Central memory CD8-positive, alpha-beta T cell (primary cell): ENCODE data around the gene BRMS1.
"Not testable (repeated sequence)": the region's sequence is repeated elsewhere in the genome, so short reads cannot be mapped to it uniquely, and the experiment has no call there.

Experiments
- ATAC-seq: fragments of 150-1000 bp; cut with Tn5 transposase; replicated peaks from 2 replicates; pipeline ENCODE4 v1.10.0; 2022; ENCODE audit warnings: mild to moderate bottlenecking, moderate FRiP score, moderate number of reproducible peaks; ENCODE audit not compliant: poor library complexity, severe bottlenecking; ENCODE audit errors: extremely low read depth
- DNase-seq, 2 donors: peaks; one replicate each; pipeline ENCODE4 v3.0.0; 2021; ENCODE audit warnings: low spot score in 2 of 2
- H3K27ac Mint-ChIP-seq: one replicate; pipeline ENCODE4 v1.8.0; 2022; ENCODE audit warnings: low read depth, mild to moderate bottlenecking, moderate library complexity, mixed read lengths
- H3K27me3 Mint-ChIP-seq: one replicate; pipeline ENCODE4 v1.8.0; 2022; ENCODE audit warnings: mixed read lengths
- H3K36me3 Mint-ChIP-seq: one replicate; pipeline ENCODE4 v1.8.0; 2022; ENCODE audit warnings: mild to moderate bottlenecking, moderate library complexity, mixed read lengths; ENCODE audit not compliant: insufficient read depth
- H3K4me1 Mint-ChIP-seq: one replicate; pipeline ENCODE4 v1.8.0; 2022; ENCODE audit warnings: mixed read lengths
- H3K4me3 Mint-ChIP-seq: one replicate; pipeline ENCODE4 v1.8.0; 2022; ENCODE audit warnings: mild to moderate bottlenecking, moderate library complexity, mixed read lengths
- H3K9me3 Mint-ChIP-seq: one replicate; pipeline ENCODE4 v1.8.0; 2022; ENCODE audit warnings: mixed read lengths

Gene BRMS1

GRCh38 chr11:66320289-66320688, 24.6 kb downstream of the BRMS1 start:
- not testable (repeated sequence) for H3K27ac Mint-ChIP-seq, ATAC-seq, H3K27me3 Mint-ChIP-seq, H3K4me3 Mint-ChIP-seq, H3K36me3 Mint-ChIP-seq, H3K9me3 Mint-ChIP-seq, DNase-seq
- H3K4me1 Mint-ChIP-seq, result peaks cover 27% of the 10 kb centered on the region

DNA sequence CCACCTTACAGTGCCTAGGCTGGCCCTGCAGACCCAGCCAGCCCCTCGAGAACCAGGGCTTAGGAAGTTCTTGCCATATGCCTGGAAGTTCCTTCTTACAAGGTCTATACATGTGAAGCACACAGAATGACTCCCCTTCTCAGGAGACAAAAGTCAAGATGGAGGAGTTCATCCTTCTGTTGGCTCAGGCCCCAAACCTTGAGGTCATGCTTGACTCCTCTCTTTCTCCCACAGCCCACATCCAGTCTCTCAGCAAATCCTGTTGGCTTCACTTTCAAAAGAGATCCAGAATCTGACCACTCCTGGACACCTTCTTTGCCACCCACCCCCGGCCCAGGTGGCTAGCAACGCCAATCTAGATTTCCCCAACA, 26.3 kb downstream of the BRMS1 start:
- no peaks in the 10 kb centered on the region for H3K27me3 Mint-ChIP-seq
- H3K9me3 Mint-ChIP-seq, result no peaks in the 10 kb centered on the region
- peak overlapping the region; percentile 85 for H3K27ac Mint-ChIP-seq
- ATAC-seq (no peak), DNase-seq (no peak)
- peaks cover 12% of the 10 kb centered on the region for H3K36me3 Mint-ChIP-seq
- peak overlapping the region; percentile 61 for H3K4me3 Mint-ChIP-seq
- H3K4me1 Mint-ChIP-seq, result peaks cover 37% of the 10 kb centered on the region

DNA sequence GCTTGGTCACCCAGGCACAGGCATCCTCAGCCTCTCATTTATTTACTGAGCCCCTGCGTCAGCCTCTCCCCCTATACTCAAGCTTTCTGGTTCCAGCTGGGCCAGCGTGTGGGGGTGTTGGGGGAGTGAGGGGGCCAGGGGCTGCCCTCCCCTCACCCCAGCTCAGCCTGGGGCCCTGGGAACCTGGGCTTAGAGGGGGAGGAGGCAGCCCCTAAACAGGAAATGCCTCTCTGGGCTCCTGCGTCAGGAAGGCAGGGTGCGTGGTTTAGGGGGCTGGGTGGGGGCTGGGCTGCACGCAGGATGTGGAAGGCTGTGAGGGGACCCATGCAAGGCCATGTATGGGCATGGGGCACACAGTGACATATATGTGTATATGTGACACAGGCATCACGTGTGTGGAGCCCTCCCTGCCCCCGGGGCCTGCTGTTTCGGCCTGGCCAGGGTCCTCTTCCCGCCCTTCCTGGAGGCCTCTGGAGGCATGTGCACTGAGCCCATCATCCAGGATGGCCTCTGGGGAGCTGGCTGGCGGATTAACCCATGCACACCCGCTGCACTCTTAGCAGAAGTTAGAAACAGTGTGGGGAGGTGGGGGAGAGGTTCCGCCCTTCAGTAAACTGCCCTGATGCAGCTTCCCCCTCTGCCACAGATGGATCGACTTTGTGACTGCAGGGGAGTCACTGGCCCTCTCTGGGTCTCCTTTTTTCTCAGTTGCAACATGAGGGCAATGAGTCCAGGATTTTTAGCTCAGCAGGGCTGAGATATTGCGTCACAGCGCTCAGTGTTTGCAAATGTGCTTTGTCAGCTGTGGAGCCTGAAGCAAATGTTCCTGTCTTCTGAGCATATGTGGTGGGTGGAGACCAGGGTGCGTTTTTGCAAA, 26.9 kb downstream of the BRMS1 start:
- ATAC-seq, result peak; percentile 97
- peak overlapping the region; percentile 85 for H3K27ac Mint-ChIP-seq
- peaks cover 37% of the 10 kb centered on the region for H3K4me1 Mint-ChIP-seq

GRCh38 chr11:66317322-66317722, 27.6 kb downstream of the BRMS1 start:
- DNase-seq (no peak), ATAC-seq (no peak)
- no peaks in the 10 kb centered on the region for H3K9me3 Mint-ChIP-seq
- peak overlapping the region; percentile 85 for H3K27ac Mint-ChIP-seq
- peaks cover 17% of the 10 kb centered on the region for H3K36me3 Mint-ChIP-seq
- H3K27me3 Mint-ChIP-seq, result no peaks in the 10 kb centered on the region
- H3K4me3 Mint-ChIP-seq, result peak overlapping the region; percentile 61
- peaks cover 40% of the 10 kb centered on the region for H3K4me1 Mint-ChIP-seq

More for the DNA sequence above, 26.9 kb downstream of the BRMS1 start:
- DNase-seq, result peak in 1 of 2 donors; percentile 66
- H3K4me3 Mint-ChIP-seq, result peak overlapping the region; percentile 61
- peaks cover 12% of the 10 kb centered on the region for H3K36me3 Mint-ChIP-seq
- no peaks in the 10 kb centered on the region for H3K9me3 Mint-ChIP-seq
- no peaks in the 10 kb centered on the region for H3K27me3 Mint-ChIP-seq

DNA sequence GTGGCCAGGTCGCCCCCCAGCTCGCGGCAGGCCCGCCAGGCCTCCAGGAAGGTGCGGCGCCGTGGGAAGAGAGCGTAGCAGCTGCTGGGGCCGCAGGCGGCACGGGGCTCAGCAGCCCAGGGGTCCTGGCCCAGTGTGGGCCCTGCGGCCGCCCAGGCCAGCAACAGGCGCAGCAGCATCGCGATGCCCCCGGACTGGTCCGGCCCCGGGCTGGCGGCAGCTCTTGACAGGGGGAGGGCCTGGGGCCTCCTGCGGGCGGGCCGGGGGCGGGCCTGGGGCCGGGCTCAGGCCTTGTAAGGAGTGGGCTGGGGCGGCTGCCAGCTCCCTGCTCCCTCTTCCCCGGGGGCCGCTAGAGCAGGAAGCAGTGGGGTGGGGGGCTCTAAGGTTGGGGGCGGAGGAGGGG, 28.1 kb downstream of the BRMS1 start, which contains the start of gene CD248:
Gene CD248, minus strand, starts transcription at position 196 of the 403 bp plus-strand sequence. Its CDS starts 17 bp downstream, at position 179.
- Mint-ChIP-seq H3K4me3 (peak within 1 kb of the TSS; percentile 79), H3K9me3 (no peaks in the 10 kb centered on the region), H3K27ac (peak within 1 kb of the TSS; percentile 85), H3K27me3 (no peaks in the 10 kb centered on the region), H3K4me1 (peaks cover 44% of the 10 kb centered on the region), H3K36me3 (peaks cover 17% of the 10 kb centered on the region)
- DNase-seq (no peak), ATAC-seq (no peak)

GRCh38 chr11:66315921-66316811, 28.7 kb downstream of the BRMS1 start:
- no peaks in the 10 kb centered on the region for H3K27me3 Mint-ChIP-seq
- H3K4me1 Mint-ChIP-seq, result peaks cover 47% of the 10 kb centered on the region
- no peaks in the 10 kb centered on the region for H3K9me3 Mint-ChIP-seq
- H3K27ac Mint-ChIP-seq, result peak overlapping the region; percentile 84
- H3K36me3 Mint-ChIP-seq, result peaks cover 17% of the 10 kb centered on the region
- DNase-seq, result no peak
- H3K4me3 Mint-ChIP-seq, result peak overlapping the region; percentile 79
- ATAC-seq, result no peak

GRCh38 chr11:66315498-66315885, 29.4 kb downstream of the BRMS1 start:
- Mint-ChIP-seq H3K27me3 (no peaks in the 10 kb centered on the region), H3K9me3 (no peaks in the 10 kb centered on the region), H3K4me1 (peaks cover 47% of the 10 kb centered on the region), H3K27ac (peak overlapping the region; percentile 84), H3K4me3 (peak overlapping the region; percentile 79), H3K36me3 (peaks cover 17% of the 10 kb centered on the region)
- ATAC-seq, result no peak
- DNase-seq, result no peak

GRCh38 chr11:66314561-66315497, 30.1 kb downstream of the BRMS1 start:
- H3K27me3 Mint-ChIP-seq, result no peaks in the 10 kb centered on the region

DNA sequence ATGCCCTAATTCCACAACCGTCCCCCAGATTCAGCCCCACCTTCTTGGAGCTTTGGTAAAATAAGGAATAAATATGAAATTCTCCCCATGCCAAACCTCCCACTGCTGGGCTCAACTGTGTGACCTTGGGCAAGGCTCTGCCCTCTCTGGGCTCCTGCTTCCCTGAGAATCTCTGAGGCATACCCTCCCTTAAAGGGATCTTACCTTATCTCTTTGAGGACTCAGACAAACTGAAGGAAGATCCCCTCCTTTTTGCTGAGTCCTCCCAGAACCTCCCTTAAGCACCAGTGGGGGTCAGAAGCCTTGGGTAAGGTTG, 30.8 kb downstream of the BRMS1 start:
- DNase-seq, result no peak
- Mint-ChIP-seq H3K27me3 (no peaks in the 10 kb centered on the region), H3K4me1 (peaks cover 47% of the 10 kb centered on the region), H3K36me3 (peaks cover 17% of the 10 kb centered on the region), H3K4me3 (peak overlapping the region; percentile 79), H3K9me3 (no peaks in the 10 kb centered on the region), H3K27ac (peak overlapping the region; percentile 83)
- no peak for ATAC-seq

More at GRCh38 chr11:66314561-66315497, 30.1 kb downstream of the BRMS1 start:
- ATAC-seq, result no peak
- Mint-ChIP-seq H3K27ac (peak overlapping the region; percentile 84), H3K36me3 (peaks cover 17% of the 10 kb centered on the region), H3K4me1 (peaks cover 47% of the 10 kb centered on the region), H3K4me3 (peak overlapping the region; percentile 79), H3K9me3 (no peaks in the 10 kb centered on the region)
- DNase-seq, result no peak

DNA sequence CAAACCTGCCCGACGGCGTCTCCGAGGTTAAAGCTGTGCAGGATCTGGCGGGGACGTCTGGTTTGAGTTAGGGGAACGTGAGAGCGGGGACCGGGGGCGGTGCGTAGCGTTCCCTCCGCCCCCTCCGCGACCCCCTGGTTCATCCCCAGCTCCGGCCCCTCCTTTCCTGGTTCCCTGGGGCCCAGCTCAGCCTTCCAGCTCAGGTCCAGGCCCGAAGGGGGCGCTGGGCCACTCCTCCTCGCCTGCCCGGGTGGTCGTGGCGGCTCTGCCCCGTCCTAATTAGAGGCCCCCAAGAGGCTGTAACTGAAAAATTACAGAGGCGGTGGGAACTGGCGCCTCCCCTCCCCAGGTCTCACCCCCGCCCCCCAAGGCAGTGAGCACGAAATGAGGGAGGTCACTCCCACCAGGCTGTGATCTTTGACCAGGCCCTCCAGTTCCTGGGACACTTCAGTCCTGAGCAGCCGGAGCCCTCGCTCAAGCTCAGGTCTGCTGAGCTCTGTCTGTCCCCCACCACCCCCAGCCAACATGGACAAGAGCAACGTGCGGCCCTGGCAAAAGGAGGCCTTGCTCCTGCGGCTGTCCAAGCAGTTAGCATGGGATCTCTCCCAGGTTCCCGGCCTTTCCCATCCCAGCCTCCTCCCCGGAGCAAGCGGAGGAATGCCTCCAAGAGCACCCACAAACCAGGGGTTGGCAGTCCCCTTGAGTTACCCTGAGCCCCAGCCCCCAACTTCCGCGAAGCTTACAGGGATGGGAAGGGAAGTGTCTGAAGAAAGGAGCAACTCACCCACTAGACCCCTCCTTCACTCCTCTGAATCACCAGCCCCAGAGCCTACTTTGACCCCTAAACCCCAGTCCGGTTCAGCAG, 31.4 kb downstream of the BRMS1 start:
- Mint-ChIP-seq H3K27me3 (no peaks in the 10 kb centered on the region), H3K9me3 (no peaks in the 10 kb centered on the region), H3K4me1 (peaks cover 41% of the 10 kb centered on the region), H3K36me3 (peaks cover 17% of the 10 kb centered on the region), H3K27ac (peak overlapping the region; percentile 83), H3K4me3 (peak overlapping the region; percentile 79)
- DNase-seq (no peak), ATAC-seq (no peak)

- peak; percentile 74 for ATAC-seq
- peak overlapping the region; percentile 79 for H3K4me3 Mint-ChIP-seq
- no peaks in the 10 kb centered on the region for H3K27me3 Mint-ChIP-seq
- DNase-seq, result peak; percentile 96 to 98
- H3K9me3 Mint-ChIP-seq, result no peaks in the 10 kb centered on the region
- peaks cover 17% of the 10 kb centered on the region for H3K36me3 Mint-ChIP-seq
- peaks cover 34% of the 10 kb centered on the region for H3K4me1 Mint-ChIP-seq
- H3K27ac Mint-ChIP-seq, result peak overlapping the region; percentile 85
Measured at GRCh38 chr11:66312549-66313320, 32.2 kb downstream of the BRMS1 start.
